Neural cell (in vitro differentiated cells): Measurements from ENCODE around the gene TNS1.

Source experiments
- EP300 ChIP-seq: fragments of 450-650 bp; conservative IDR thresholded peaks from 2 replicates; pipeline ENCODE4 v1.6.1; 2014; ENCODE audit warnings: antibody characterized with exemption, mild to moderate bottlenecking, moderate library complexity; ENCODE audit not compliant: poor library complexity, severe bottlenecking
- POLR2AphosphoS5 ChIP-seq: IDR thresholded peaks from 2 replicates; pipeline ENCODE4 v1.6.1; 2012
- RAD21 ChIP-seq: fragments of 450-650 bp; conservative IDR thresholded peaks from 2 replicates; pipeline ENCODE4 v1.6.1; 2014; ENCODE audit warnings: antibody characterized with exemption, mild to moderate bottlenecking, moderate library complexity
- TF ChIP-seq, protein P1 (sequence below): fragments of 450-650 bp; IDR thresholded peaks from 2 replicates; pipeline ENCODE4 v1.5.1; 2014; ENCODE audit warnings: antibody characterized with exemption, mild to moderate bottlenecking, moderate library complexity; ENCODE audit not compliant: poor library complexity, severe bottlenecking

DNA sequence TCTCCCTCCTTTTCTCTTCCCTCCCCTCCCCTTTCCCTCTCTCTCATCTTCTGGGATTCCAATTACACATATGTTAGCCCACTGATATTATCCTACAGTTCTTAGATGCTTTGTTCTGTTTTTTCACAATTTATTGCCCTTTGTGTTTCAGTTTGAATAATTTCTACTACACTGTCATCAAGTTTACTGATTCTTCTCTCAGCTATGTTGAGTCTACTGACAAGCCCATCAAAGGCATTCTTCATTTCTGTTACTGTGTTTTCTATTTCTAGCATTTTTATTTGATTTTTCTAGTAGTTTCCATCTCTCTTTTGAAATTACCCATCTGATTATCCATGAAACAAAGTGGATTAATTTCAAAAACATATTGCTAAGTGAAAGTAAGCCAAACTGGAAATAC is 219.6 kb downstream of the TNS1 start:
- TF ChIP-seq, protein P1, sequence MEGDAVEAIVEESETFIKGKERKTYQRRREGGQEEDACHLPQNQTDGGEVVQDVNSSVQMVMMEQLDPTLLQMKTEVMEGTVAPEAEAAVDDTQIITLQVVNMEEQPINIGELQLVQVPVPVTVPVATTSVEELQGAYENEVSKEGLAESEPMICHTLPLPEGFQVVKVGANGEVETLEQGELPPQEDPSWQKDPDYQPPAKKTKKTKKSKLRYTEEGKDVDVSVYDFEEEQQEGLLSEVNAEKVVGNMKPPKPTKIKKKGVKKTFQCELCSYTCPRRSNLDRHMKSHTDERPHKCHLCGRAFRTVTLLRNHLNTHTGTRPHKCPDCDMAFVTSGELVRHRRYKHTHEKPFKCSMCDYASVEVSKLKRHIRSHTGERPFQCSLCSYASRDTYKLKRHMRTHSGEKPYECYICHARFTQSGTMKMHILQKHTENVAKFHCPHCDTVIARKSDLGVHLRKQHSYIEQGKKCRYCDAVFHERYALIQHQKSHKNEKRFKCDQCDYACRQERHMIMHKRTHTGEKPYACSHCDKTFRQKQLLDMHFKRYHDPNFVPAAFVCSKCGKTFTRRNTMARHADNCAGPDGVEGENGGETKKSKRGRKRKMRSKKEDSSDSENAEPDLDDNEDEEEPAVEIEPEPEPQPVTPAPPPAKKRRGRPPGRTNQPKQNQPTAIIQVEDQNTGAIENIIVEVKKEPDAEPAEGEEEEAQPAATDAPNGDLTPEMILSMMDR: no peak
- no peak for TF ChIP-seq EP300
- TF ChIP-seq POLR2AphosphoS5: no peak
- no peak for TF ChIP-seq RAD21
